ENCODE measurements around the gene HDAC9. TPM values are rescaled to one million over a fixed set of nuclear protein-coding genes. Genes with fewer than 3 reads are reported as not detected.

The HDAC9 gene
- total RNA-seq, 2 donors from 2014 or later, result 1.5 to 4.0 TPM

GRCh38 chr7:18455606-18456005 lies 39.9 kb upstream of the HDAC9 start:
- no peak overlapping the region for H3K9ac ChIP-seq (ENCODE audit: extremely low read depth, low read length, poor library complexity, severe bottlenecking)
- DNase-seq, result no peak
- H3K9me3 ChIP-seq (ENCODE audit: control insufficient read depth, low read length), result no peaks in the 10 kb centered on the region
- H3K4me1 ChIP-seq (ENCODE audit: control insufficient read depth, insufficient read depth, low read length), result no peaks in the 10 kb centered on the region
- Mint-ChIP-seq H3K4me1 (peaks cover 2% of the 10 kb centered on the region), H3K27ac (no peak overlapping the region), H3K4me3 (no peak overlapping the region), H3K27me3 (ENCODE audit: insufficient read depth) (no peaks in the 10 kb centered on the region), H3K9me3 (peaks cover 5% of the 10 kb centered on the region), H3K36me3 (ENCODE audit: low read depth) (no peaks in the 10 kb centered on the region)
- H3K27me3 ChIP-seq (ENCODE audit: control insufficient read depth, insufficient read depth, low read length, poor library complexity, severe bottlenecking), result no peaks in the 10 kb centered on the region
- no peak for TF ChIP-seq CTCF (conservative IDR thresholded peaks at IDR 0.05)
- no peak overlapping the region for H3K27ac ChIP-seq (ENCODE audit: low read depth, low read length)
- H3K4me3 ChIP-seq (ENCODE audit: low read length), result no peak overlapping the region
- no peaks in the 10 kb centered on the region for H3K36me3 ChIP-seq (ENCODE audit: control insufficient read depth, insufficient read depth, low read length)

GRCh38 chr7:18457832-18458231 lies 37.7 kb upstream of the HDAC9 start:
- H3K4me3 ChIP-seq (ENCODE audit: low read length), result no peak overlapping the region
- H3K36me3 Mint-ChIP-seq (ENCODE audit: low read depth), result no peaks in the 10 kb centered on the region
- no peak overlapping the region for H3K27ac Mint-ChIP-seq
- no peaks in the 10 kb centered on the region for H3K27me3 ChIP-seq (ENCODE audit: control insufficient read depth, insufficient read depth, low read length, poor library complexity, severe bottlenecking)
- no peaks in the 10 kb centered on the region for H3K9me3 ChIP-seq (ENCODE audit: control insufficient read depth, low read length)
- H3K4me1 Mint-ChIP-seq, result peaks cover 2% of the 10 kb centered on the region
- no peak overlapping the region for H3K9ac ChIP-seq (ENCODE audit: extremely low read depth, low read length, poor library complexity, severe bottlenecking)
- H3K9me3 Mint-ChIP-seq, result no peaks in the 10 kb centered on the region
- WGBS, 2 experiments (ENCODE audit: insufficient coverage in 1 of 2, insufficient read length in 1 of 2), result 87 to 93% methylated on average over 3 to 6 of the region's 6 CpGs
- H3K36me3 ChIP-seq (ENCODE audit: control insufficient read depth, insufficient read depth, low read length), result no peaks in the 10 kb centered on the region
- no peak overlapping the region for H3K27ac ChIP-seq (ENCODE audit: low read depth, low read length)
- no peaks in the 10 kb centered on the region for H3K4me1 ChIP-seq (ENCODE audit: control insufficient read depth, insufficient read depth, low read length)
- DNase-seq, result no peak
- H3K4me3 Mint-ChIP-seq, result no peak overlapping the region
- no peaks in the 10 kb centered on the region for H3K27me3 Mint-ChIP-seq (ENCODE audit: insufficient read depth)
- TF ChIP-seq CTCF (conservative IDR thresholded peaks at IDR 0.05), result no peak

- 93 to 95% methylated on average over 4 to 5 of the region's 5 CpGs for WGBS, 2 experiments (ENCODE audit: insufficient coverage in 1 of 2, insufficient read length in 1 of 2)
- Mint-ChIP-seq H3K9me3 (no peaks in the 10 kb centered on the region), H3K27ac (peak overlapping the region; percentile 45), H3K36me3 (ENCODE audit: low read depth) (no peaks in the 10 kb centered on the region), H3K4me3 (no peak overlapping the region), H3K4me1 (peaks cover 2% of the 10 kb centered on the region), H3K27me3 (ENCODE audit: insufficient read depth) (no peaks in the 10 kb centered on the region)
- Histone ChIP-seq H3K4me3 (ENCODE audit: low read length) (no peak overlapping the region), H3K27me3 (ENCODE audit: control insufficient read depth, insufficient read depth, low read length, poor library complexity, severe bottlenecking) (no peaks in the 10 kb centered on the region), H3K4me1 (ENCODE audit: control insufficient read depth, insufficient read depth, low read length) (no peaks in the 10 kb centered on the region), H3K9ac (ENCODE audit: extremely low read depth, low read length, poor library complexity, severe bottlenecking) (no peak overlapping the region), H3K27ac (ENCODE audit: low read depth, low read length) (no peak overlapping the region), H3K9me3 (ENCODE audit: control insufficient read depth, low read length) (no peaks in the 10 kb centered on the region), H3K36me3 (ENCODE audit: control insufficient read depth, insufficient read depth, low read length) (no peaks in the 10 kb centered on the region)
- no peak for DNase-seq
- TF ChIP-seq CTCF (conservative IDR thresholded peaks at IDR 0.05), result no peak
Measured at GRCh38 chr7:18458830-18459229, 36.7 kb upstream of the HDAC9 start.
